K562 (cell line): ENCODE measurements around the gene ACADL. TPM values are rescaled to one million over a fixed set of nuclear protein-coding genes. Genes with fewer than 3 reads are reported as not detected.

Experiments
- ERF ChIP-seq: fragments of 450-650 bp; formaldehyde crosslinking; IDR thresholded peaks from 2 replicates; pipeline ENCODE4 v1.4.0; 2020; ENCODE audit warnings: mild to moderate bottlenecking, mixed read lengths
- ESRRB ChIP-seq: fragments of 250-450 bp; sonication (Bioruptor Pico); IDR thresholded peaks from 2 replicates; pipeline ENCODE4 v1.5.0; 2020; ENCODE audit warnings: mild to moderate bottlenecking, moderate library complexity, borderline replicate concordance
- FOXK2 ChIP-seq, 2 experiments: fragments of 450-650 bp; IDR thresholded peaks in 1 of 2; conservative IDR thresholded peaks in 1 of 2; 2 replicates each; pipeline ENCODE4 v1.6.1; 2016; ENCODE audit warnings: low read depth in 2 of 2, mild to moderate bottlenecking in 1 of 2
- KAT7 ChIP-seq: sonication (generic); formaldehyde crosslinking; IDR thresholded peaks from 2 replicates; pipeline ENCODE4 v1.8.0; 2022; ENCODE audit warnings: missing genetic modification reagents, mild to moderate bottlenecking, borderline replicate concordance
- KDM2B ChIP-seq: fragments of 250-450 bp; sonication (Bioruptor Pico); IDR thresholded peaks from 2 replicates; pipeline ENCODE4 v1.8.0; 2021; ENCODE audit warnings: mild to moderate bottlenecking, moderate library complexity
- KHSRP ChIP-seq: fragments of 450-650 bp; IDR thresholded peaks from 2 replicates; pipeline ENCODE4 v1.6.1; 2017
- POLR2A ChIP-seq: fragments of 450-650 bp; conservative IDR thresholded peaks from 2 replicates; pipeline ENCODE4 v1.6.1; 2016
- RBM25 ChIP-seq: fragments of 200-400 bp; formaldehyde crosslinking; IDR thresholded peaks from 2 replicates; pipeline ENCODE4 v1.6.1; 2018; ENCODE audit warnings: low read length, low read depth, moderate library complexity; ENCODE audit not compliant: severe bottlenecking
- RREB1 ChIP-seq: fragments of 250-450 bp; sonication (Bioruptor Pico); IDR thresholded peaks from 2 replicates; pipeline ENCODE4 v1.4.0; 2020
- TRIM28 ChIP-seq: fragments of 450-650 bp; IDR thresholded peaks from 2 replicates; pipeline ENCODE4 v1.6.1; 2017
- USF1 ChIP-seq: sonication (generic); formaldehyde crosslinking; IDR thresholded peaks from 2 replicates; pipeline ENCODE4 v1.9.0; 2022; ENCODE audit warnings: mild to moderate bottlenecking, missing genetic modification reagents
- ZBTB1 ChIP-seq: sonication (generic); formaldehyde crosslinking; IDR thresholded peaks from 2 replicates; pipeline ENCODE4 v1.8.1; 2023; ENCODE audit warnings: missing genetic modification reagents, low read depth, mild to moderate bottlenecking, borderline replicate concordance
- ZFP36 ChIP-seq: fragments of 150-350 bp; IDR thresholded peaks from 2 replicates; pipeline ENCODE4 v1.6.1; 2018; ENCODE audit warnings: low read length, low read depth; ENCODE audit not compliant: partially characterized antibody
- ZMIZ1 ChIP-seq, 2 experiments: fragments of 150-350 bp in 1 of 2; IDR thresholded peaks; 2 replicates each; pipeline ENCODE4 v1.6.1; 2012 to 2016; ENCODE audit warnings: low read depth in 2 of 2, low read length in 2 of 2, mild to moderate bottlenecking in 1 of 2, moderate library complexity in 1 of 2
- ZNF121 ChIP-seq: sonication (generic); formaldehyde crosslinking; conservative IDR thresholded peaks from 2 replicates; pipeline ENCODE4 v1.8.0; 2022; ENCODE audit warnings: missing genetic modification reagents
- ZNF217 ChIP-seq: sonication (generic); formaldehyde crosslinking; IDR thresholded peaks from 2 replicates; pipeline ENCODE4 v1.8.0; 2022; ENCODE audit warnings: mild to moderate bottlenecking, missing genetic modification reagents
- ZNF444 ChIP-seq: fragments of 250-450 bp; sonication (Bioruptor Pico); IDR thresholded peaks from 2 replicates; pipeline ENCODE4 v1.4.0; 2020; ENCODE audit warnings: mild to moderate bottlenecking, moderate library complexity
- ZNF696 ChIP-seq: fragments of 250-450 bp; sonication (Bioruptor Pico); conservative IDR thresholded peaks from 2 replicates; pipeline ENCODE4 v1.4.0; 2020; ENCODE audit warnings: mild to moderate bottlenecking, moderate library complexity
- ZNF699 ChIP-seq: fragments of 250-450 bp; sonication (Bioruptor Pico); IDR thresholded peaks from 2 replicates; pipeline ENCODE4 v1.8.0; 2021; ENCODE audit warnings: mild to moderate bottlenecking, moderate library complexity; ENCODE audit not compliant: insufficient replicate concordance
- polyA plus RNA-seq, 8 experiments: library from polyadenylated mRNA; depleted of rRNA in 4 of 8; stranded (reverse) in 5 of 8; unstranded in 3 of 8; fragments of >200 nt; fragmentation: Nextera tagmentation in 2 of 8; fragmentation: Illumina TruSeq in 1 of 8; extraction: Ambion mirVana in 2 of 8; extraction: Trizol in 1 of 8; gene quantifications; 2 replicates each; pipeline versions ENCODE4 v1.2.1 to v1.2.3, GENCODE V29; 2011 to 2014; ENCODE audit warnings: inconsistent platforms in 1 of 8, missing spikeins in 1 of 8
- total RNA-seq, 7 experiments: library from RNA; depleted of rRNA in 6 of 7; stranded (reverse); fragments of >200 nt in 6 of 7; fragmentation: Illumina TruSeq in 2 of 7; extraction: Trizol in 2 of 7; gene quantifications; 2 replicates each; pipeline versions ENCODE4 v1.2.1 to v1.2.3, GENCODE V29; 2011 to 2021; ENCODE audit warnings: low replicate concordance in 1 of 7

Gene ACADL
- total and polyA plus RNA-seq, 9 of the 15 experiments (the other 6 are each of a cell fraction or from before 2014, with no cell fraction given) = 0.07 TPM; not detected in 8

- TF ChIP-seq ZMIZ1 (IDR thresholded peaks at IDR 0.05; ENCODE audit: low read depth in 2 of 2, low read length in 2 of 2) (no peak), TRIM28 (no peak), ZNF696 (CRISPR knock-in tag) (no peak), ERF (CRISPR knock-in tag) (no peak), KDM2B (CRISPR knock-in tag) (no peak), KHSRP (no peak), FOXK2 (conservative IDR thresholded peaks at IDR 0.05 in 1 of 2, IDR thresholded peaks at IDR 0.05 in 1 of 2; ENCODE audit: low read depth in 2 of 2) (no peak), ZFP36 (no peak), ZNF217 (CRISPR knock-in tag) (no peak), ZNF699 (CRISPR knock-in tag) (no peak), RBM25 (no peak), KAT7 (CRISPR knock-in tag) (no peak), ESRRB (CRISPR knock-in tag) (no peak), USF1 (CRISPR knock-in tag) (peak; percentile 92), POLR2A (peak; percentile 73), ZNF121 (CRISPR knock-in tag) (no peak), ZNF444 (no peak), ZBTB1 (CRISPR knock-in tag) (no peak), RREB1 (no peak)
Observed at GRCh38 chr2:210170446-210171303, 54.6 kb downstream of the ACADL start (continued).
